ENCODE data around the gene SYCP2.
A peak's percentile ranks its signal among the peaks of the same experiment; 100 is the strongest.

The SYCP2 gene

DNA sequence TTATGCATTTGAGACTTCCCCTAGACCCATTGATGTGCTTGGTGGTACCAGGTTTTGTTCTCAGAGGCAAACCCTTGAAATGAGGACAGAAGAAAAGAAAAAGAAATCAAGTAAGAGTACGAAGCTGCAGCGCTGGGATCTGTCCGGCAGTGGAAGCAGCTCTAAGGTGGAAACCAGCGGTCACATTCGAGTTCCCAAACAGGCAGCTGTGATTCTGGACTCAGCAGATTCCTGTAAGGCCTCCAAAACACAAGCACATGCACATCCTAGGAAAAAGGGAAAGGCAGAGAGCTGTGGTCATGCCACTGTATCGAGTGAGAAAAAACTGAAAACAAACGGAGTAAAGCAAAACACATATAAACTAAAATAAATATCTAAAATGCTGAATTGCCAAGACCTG, 11.3 kb upstream of the SYCP2 start:
- DNase-seq: no peak

DNA sequence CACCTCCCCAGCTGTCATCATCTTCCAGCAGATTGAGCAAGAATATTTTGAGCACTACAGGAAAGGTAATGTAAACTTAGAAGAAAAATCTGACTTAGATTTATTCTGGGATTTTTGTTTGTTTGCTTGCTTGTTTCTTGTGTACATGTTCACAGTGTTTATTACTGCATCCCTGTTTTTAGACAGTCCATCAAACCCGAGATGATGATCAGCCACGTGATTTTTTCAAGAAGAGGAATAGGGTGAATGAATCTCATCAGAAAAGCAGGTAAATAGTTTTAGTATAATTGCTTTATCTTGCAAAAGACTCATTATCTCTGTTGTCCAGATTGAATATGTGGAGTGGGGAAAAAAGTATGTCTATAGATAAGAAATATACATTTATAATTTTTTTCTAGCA, 8.8 kb upstream of the SYCP2 start:
- no peak for DNase-seq

DNA sequence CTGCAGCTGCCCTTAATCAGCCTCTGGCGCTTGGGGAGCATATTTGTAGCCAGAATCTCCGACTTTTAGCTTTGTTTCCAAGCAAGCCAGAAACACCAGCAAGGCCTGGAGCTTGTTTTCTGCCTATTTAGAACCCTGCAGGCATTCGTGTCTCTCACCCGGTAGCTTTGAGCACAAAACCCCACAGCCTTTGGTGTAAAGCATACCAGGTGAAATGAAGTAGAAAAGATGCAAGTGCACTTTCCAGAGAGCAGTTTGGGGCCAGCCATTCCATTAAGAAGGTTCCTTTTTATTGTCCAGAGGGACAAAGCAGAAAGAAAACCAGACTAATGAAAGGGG, 7.5 kb upstream of the SYCP2 start:
- no peak for DNase-seq

DNA sequence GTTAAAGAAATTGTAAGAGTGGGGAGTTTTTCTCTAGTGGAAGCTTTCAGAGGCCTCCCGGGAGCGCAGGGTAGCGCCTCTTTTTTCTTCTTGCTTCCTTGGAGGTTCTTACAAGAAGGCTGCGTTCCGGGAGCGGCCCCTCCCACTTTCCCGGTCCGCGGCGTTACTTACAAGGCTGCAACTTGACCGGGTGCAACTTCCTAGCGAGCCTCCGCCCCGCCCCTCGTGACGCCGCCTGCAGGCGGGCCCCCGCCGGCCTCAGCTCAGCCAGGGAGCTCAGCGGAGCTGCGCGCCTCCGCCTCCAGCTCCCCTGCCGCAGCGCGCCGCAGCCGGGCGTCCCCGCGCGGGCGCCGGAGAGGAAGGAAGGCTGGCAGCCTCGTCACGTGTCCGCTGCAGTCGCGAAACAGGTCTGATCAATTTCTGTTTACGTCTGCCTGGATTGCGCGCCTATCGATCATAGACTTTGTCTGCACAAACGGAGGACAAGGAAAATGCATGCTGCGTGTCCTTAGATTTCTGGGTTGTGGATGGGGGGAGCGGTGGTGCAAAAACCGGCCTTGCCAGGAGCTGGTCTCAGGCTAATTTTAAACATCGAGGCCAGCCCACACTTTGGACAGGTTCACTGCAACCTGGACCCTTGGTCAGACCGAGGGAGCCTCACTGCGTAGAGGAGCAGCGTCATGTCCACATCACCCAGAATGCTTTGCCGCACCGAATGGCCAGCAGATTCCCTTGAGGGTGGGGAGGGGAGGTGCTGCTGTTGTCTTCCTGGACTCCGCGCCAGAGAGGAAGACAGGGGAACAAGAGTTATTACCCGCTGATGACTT, 6.9 kb upstream of the SYCP2 start, which contains the start of the genes FAM217B and PPP1R3D:
TSS of gene FAM217B (plus strand) at position 261 of the 827 bp plus-strand sequence. CDS start 3,555 bp downstream, outside the sequence.
TSS of gene PPP1R3D (minus strand) at position 177 of the 827 bp plus-strand sequence. CDS start 374 bp downstream, outside the sequence.
- DNase-seq: peak; percentile 88

DNA sequence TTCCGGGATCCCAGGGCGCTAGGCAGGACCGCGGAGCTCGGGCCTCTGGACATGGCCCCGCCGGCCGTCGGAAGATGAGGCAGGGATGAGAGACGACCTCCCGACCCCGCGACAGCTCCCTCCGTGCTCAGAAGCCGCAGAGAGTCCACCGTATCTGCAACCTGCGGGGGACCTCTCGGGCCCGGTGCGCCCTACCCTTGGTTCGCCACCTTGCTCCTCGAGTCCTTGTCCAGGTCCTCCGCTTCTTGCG, 6.4 kb upstream of the SYCP2 start:
- no peak for DNase-seq

DNA sequence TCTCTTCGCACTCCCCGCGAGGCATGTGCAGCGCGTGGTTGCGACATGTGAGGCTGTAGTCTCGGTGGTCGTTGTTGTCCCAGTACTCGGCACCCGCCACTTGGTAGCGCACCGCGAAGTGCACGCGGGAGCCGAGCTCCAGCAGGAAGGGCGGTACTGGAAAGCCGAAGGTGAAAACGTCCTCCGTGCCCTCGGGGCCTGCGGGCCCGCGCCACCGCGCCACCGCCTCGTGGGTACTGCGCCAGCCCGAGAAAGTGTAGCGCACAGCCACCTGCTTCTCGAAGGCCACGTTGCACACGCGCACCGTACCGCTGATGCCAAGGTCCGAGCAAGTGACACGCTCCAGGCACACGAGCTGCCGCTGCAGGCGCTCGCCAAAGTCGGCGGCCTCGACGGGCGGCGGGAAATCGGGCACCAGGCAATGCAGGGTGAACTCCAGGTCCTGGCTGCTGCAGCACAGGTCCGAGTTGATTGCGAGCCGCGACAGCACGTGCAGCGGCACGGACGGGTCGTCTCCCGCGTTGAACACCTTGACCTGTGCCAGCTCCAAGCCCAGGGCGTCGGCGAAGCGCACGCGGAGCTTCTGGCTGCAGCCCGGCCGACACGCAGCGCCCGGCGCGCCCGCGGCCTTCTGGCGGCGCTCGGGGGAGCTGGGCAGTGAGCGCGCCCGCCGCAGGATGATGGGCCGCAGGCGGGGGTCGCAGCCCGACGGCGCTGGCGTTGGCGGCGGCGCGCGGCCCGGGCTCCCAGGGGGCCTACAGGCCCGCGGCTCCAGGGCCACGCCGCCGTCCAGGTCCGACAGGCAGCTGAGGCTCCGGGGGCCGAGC, 5.8 kb upstream of the SYCP2 start:
- DNase-seq: no peak

DNA sequence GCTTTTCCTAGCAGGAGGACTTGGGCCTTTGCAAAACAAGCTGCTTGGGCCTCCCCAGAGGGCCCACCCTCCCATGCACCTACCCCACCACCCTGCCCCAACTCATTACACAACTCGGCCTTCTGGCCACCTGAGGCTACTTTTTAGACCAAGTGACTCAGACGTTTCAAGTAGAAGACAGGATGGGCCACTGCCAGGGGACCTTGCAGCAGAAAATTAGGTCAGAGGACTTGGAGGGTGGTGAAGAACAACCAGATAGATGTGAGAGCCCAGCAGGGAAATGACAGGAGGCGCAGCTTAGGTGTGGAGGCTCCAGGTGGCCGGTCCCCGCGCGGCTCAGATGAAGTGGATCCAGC, 5.2 kb upstream of the SYCP2 start:
- DNase-seq: no peak

DNA sequence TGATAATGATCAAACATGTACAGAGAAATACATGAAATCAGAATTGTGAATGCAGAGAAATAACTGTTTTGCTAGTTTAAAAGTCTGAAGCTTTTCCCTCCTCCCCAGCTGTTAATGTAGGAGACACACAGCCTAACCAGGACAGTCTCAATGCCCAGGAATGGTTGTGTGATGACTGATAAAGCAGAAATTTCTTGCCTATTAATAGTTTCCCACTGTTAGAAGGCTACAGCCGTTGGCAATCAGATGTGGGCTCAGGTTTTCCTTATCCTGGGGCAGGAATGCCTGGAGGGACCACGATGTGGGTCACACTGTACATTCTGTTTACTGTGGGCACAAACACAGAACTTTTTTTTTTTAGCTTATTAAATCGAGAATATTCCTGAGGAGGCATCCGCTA, 4.8 kb upstream of the SYCP2 start:
- DNase-seq: no peak

DNA sequence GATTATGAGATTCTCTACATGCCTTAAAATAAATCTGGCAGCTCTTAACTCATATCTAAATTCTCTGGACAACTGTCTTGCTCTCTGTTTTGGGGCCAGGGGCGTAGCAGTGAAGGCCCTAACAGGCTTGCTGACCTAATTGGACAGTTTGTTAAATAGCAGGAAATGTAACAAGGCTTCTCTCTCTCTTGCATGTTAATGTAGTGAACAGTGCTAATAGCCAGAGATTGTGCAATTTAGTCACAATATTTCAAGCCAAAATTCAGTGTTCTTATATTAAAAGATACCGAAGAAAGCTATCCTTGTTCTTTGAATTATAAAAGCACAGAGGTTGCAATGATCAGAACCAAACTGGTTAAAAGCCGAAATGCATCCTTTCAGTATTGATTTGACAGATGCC, 3.7 kb upstream of the SYCP2 start:
- DNase-seq: no peak

DNA sequence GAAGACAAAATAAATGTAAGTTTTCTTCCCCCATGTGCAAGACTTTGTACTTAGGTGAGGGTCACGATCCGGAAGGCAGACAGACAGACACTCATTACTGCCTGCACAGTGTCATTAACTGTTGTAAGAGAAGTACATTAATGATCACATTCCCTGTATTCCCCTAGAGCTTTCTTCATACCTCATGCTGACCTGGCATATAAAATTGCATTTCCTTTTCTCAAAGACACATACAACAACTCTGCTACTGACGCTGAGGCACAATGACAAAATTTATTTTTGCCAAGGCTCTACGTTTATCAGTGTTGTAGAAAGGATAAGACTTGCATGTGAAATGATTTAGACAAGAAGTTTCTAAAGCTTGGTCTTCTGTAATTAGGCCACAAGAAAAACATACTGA, 3.0 kb upstream of the SYCP2 start:
- DNase-seq: no peak

DNA sequence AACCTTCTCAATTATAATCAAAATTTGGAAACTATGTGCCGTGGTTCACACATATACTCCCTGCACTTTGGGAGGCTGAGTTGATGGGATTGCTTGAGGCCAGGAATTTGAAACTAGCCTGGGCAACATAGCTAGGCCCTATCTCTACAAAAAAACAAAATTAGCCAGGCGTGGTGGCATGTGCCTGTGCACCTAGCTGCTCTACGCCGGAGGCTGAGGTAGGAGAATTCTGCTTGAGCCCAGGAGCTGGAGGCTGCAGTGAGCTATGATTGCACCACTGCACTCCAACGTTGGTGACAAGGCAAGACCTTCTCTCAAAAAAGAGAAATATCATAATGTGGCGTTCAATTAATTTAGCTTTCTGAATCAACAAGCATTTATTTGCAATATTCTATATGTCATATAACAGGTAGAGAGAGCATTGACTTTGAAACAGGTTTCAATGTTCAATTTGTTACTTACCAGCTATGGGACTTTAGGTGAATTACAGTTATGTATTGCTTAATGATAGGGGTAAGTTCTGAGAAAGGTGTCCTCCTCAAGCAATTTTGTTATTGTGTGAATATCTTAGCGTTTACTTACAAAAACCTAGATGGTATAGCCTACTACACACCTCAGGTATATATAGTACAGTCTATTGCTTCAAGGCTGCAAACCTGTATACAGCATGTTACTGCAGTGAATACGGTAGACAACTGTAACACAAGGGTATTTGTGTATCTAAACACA, 2.2 kb upstream of the SYCP2 start:
- no peak for DNase-seq

DNA sequence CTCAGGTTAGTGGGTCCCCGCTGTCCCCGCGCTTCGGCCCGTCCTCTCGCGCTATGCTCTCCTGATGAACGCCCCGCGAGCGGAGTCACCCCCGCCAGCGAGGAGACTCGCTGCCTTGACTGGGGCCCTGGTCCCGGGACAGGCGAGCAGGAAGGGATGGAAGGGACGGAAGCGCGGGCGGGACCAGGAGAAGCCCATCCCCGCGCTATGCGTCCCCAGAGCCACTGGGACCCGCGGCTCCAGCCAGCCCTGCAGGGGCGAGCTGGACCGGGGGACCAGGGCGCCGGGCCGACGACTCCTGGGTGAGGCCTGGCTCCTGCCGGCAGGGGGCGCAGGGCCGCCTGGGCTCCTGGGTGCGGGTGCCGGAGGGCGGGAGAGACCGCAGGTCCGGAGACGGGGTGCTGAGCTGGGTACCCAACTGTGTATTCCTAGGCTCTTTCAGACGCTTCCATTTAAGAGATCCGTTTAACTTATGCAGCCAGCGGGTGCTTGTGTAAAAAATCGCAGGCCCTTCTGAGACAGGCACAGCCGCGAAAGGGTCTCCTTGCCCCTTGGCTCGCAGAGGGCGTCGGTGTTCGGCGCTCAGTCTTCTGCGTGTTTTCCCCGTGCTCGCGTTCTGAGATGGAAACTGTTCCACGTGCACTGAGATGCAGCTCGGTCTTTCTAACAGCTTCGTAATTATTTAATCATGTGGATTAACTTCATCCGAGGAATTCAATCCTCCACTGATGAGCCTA, 580 bp upstream of the SYCP2 start:
- DNase-seq: no peak

DNA sequence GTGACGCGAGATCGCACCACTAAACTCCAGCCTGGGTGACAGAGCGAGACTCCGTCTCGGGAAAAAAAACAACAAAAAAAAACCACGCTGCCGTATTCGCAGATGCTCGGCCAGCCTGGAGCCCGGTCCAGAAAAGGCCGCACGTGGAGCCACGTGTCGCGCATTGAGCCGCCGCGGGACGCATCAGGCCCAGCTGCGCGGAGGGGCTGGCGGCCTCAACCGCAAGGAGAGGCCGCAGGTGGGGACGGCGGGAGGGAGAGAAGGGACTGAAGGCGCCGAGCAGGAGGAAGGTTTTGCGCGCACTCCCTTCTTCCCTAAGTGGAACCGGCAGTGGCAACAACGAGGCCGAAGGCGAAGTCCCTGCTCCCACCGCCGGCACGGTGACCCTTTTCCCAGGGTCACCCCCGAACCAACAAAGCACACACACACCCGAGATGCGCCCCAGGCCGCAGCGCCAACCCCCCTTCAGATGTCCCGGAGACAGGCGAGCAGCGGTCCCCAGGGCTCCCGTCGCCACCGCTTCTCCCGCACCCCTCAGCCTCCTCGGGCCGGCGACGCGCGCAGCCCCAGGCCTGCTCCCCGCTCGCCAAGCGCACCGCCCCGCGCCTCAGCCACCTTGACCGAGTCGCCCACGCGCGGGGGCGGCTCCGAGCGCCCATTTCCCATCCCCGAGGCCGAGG, 681 bp downstream of the SYCP2 start:
- no peak for DNase-seq

DNA sequence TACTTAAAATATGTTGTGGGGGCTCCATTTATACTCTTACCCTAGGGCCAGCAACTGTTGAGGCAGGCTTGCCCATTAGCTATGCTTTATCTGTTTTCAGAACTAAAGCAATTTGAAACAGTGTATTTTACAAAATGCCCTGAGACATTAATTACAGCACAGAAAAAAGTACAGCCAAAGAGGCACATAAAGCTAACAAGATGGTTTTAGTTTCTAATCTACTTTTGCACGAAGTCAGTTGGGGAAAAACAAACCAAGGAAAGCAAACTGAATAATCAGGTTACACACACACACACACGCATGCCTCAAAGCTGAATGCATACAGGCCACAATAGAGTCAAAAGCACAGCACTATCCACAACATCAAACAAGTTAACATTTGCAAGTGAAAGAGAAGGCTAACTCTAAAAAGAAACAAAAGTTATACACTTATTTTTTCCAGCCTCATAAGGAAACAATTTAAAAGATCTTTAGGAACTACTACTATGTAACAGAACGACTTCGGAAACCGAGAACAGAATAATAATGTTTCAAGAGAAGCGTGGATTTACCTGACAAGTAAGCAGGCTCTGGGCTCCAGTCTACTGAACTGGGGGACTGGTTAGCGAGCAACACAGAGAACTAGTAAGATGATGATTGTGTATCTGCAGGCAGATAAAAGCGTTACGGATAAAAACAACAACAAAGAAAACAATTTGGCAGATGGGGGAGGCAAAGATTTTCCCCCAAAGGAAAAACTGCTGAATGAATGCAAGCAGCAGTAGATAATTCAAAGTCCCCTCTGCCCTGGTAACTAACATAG, 1.7 kb downstream of the SYCP2 start:
- DNase-seq: no peak

DNA sequence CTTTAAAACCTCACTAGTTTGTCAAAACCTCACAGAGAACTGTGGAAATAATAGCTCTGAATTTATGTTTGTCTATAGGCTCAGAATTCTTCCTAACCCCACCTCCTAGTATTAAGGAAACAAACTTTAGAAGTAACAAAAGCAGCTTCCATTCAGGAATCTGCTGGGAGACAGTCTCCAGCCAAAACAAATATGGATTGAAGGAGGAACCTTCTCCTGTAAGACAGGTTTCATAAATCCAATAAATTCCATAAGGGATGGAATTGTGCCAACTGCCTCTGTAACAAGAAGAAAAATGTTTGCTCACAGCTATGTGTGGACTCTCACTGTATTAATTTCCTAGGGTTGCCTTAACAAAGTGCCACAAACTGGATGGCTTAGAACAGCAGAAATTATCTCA, 7.5 kb downstream of the SYCP2 start:
- no peak for DNase-seq

DNA sequence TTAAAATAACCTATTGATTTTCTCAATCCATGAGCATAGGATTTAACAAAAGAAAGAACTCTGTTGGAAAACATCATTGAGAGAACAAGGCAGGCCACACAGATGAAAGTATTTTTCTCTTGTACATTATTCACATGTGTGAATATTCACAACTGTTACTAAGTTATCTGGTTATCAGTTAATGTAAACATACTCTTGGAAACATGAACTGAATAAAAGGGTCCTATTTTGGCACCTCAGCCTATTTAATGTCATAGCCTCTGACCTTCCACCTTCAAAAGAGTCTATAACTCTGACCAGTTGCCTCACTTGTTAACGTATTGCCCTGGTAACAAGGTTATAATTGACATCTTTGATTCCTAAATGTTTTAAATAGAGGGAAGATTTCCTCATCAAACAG, 8.1 kb downstream of the SYCP2 start:
- no peak for DNase-seq

DNA sequence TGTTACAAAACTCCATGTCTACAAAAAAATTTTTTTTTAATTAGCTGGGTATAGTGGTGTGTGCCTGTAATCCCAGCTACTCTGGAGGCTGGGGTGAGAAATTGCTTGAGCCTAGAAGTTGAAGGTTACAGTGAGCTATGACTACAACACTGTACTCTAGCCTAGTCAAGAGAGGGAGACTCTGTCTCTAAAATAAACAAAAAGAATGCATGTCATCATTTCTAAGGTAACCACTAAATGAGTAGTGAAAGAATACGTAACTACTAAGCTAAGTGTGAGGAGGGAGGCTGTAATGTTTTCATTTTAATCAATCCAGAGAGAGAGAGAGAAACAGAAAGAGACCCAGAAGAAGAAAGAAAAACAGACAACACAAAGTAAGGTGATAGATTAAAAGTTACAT, 9.9 kb downstream of the SYCP2 start:
- no peak for DNase-seq

DNA sequence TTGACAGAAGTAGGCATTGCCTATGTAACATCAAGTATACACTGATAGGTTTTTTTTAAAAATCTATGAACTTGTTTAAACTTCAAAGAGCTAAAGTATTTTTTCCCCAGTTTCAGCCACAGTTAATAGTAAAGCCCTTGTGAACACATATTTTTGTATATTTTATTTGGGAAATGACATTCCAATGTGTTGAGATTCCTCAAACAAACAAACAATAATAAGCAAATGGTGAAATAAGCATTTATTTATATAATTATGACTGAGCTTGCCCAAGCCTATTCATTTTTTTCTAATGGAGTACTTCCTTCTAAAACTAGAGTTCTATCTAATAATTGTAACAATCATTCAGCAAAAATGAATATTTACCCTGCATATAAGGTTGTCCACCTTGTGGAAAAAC, 12.5 kb downstream of the SYCP2 start:
- DNase-seq: no peak

DNA sequence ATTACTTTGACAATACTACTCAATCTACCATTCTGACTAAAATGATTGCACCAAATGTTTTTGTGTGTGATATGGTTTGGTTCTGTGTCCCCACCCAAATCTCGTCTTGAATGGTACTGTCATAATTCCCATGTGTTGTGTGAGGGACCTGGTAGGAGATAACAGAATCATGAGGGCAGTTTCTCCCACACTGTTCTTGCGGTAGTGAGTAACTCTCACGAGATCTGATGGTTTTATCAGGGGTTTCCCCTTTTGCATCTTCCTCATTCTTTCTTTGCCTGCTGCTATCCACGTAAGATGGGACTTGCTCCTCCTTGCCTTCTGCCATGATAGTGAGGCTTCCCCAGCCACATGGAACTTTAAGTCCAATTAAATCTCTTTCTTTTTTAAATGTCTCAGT, 20.8 kb downstream of the SYCP2 start:
- no peak for DNase-seq

DNA sequence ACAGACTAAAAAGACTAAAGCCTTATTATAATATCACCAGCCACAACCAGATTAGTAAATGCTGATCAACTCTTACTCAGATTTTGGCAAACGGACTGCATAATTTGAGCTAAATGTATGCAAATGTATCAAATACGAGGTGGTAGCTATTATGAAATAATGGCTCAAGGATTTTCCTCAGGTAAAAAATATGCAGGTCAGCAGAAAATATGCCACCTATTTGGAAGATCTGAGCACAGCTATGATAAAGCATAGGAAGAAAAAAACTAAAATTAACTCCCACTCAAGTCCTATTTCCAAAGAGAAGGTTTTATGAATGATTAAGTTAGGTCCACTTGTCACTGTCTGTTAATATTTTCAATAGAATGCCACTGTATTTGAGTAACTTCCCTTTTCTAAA, 22.4 kb downstream of the SYCP2 start:
- no peak for DNase-seq

DNA sequence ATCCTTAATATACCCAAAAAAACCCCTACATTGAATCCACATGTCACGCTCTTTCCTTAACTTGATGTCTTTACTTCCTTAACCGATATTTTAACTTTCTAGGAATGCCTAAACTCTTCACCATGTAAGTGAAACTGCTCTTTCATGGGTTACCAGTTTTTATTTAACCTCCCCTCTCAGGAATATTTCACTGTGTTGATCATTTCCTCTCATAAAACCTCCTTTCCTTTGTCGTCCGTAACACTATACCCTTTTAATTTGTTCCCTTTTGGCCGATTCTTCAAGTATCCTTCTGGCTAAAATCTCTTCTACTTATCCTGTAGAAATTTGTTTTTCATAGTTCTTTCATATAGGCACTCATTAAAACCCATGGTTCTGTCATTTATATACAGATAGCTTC, 24.6 kb downstream of the SYCP2 start:
- DNase-seq: no peak

DNA sequence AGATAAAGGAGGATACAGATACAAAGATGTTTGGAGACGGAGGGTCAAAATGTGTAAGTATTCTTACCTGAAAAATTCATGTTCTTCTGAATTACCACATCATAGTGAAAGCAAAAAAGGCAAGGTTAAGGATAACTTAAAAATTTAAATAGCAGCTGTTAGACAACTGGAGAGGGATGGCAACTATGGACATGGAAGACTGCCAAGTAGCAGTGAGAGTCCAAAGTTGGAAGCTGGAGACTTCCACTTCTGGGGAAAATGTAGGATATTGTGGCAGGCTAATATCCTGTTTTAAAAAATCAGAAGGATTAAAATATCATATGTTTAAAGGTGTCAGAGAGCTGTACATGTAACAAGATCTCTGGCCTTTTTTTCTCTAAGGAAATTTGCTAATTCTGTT, 29.8 kb downstream of the SYCP2 start:
- no peak for DNase-seq

Data from DMS153 (cell line).